ENCODE measurements around the gene ANKH. TPM values are rescaled to one million over a fixed set of nuclear protein-coding genes. Genes with fewer than 3 reads are reported as not detected.
"Not testable (repeated sequence)": the region's sequence is repeated elsewhere in the genome, so short reads cannot be mapped to it uniquely, and the experiment has no call there.

Gene ANKH
- total RNA-seq, 1 donor from 2014 or later = 10.3 TPM

DNA sequence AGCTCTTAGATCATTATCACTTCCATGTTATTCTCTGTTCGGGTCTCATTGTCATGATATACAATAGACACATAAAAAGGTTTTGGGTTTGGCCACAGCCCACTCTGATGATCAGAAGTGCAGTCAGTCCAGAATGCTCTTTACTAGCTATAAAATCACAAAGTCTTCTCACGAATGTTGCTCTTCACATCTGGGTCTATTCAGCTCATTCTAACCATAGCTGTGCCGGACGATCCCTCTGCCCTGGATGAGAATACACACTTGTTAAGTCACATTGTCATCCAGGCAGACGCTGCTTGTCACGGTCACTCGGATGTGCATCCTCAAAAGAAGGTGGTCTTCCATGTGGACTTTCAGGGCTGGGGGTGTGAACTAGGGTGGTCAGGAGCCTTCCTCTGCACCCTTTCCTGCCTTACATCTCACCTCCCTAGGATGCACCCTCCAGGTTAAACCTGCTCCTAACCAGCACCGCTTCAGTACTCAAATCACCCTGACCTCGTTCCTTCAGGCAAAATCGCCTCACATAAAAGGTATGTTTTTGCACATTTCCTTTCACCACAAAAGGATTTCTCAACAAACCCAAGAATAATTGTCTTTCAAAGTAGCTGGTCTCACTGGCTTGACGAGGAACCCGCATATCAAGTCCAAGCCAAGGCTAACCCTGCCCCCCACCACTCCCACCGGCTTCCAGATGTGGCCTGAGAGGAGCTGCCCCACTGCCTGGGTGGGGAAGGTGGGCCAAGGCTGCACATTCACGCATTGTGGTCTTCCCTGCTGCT, 21.9 kb downstream of the ANKH start:
- TF ChIP-seq, protein P1, sequence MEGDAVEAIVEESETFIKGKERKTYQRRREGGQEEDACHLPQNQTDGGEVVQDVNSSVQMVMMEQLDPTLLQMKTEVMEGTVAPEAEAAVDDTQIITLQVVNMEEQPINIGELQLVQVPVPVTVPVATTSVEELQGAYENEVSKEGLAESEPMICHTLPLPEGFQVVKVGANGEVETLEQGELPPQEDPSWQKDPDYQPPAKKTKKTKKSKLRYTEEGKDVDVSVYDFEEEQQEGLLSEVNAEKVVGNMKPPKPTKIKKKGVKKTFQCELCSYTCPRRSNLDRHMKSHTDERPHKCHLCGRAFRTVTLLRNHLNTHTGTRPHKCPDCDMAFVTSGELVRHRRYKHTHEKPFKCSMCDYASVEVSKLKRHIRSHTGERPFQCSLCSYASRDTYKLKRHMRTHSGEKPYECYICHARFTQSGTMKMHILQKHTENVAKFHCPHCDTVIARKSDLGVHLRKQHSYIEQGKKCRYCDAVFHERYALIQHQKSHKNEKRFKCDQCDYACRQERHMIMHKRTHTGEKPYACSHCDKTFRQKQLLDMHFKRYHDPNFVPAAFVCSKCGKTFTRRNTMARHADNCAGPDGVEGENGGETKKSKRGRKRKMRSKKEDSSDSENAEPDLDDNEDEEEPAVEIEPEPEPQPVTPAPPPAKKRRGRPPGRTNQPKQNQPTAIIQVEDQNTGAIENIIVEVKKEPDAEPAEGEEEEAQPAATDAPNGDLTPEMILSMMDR (conservative IDR thresholded peaks at IDR 0.05; ENCODE audit: low read depth, low read length) = no peak
- DNase-seq (ENCODE audit: low read depth) = no peak

DNA sequence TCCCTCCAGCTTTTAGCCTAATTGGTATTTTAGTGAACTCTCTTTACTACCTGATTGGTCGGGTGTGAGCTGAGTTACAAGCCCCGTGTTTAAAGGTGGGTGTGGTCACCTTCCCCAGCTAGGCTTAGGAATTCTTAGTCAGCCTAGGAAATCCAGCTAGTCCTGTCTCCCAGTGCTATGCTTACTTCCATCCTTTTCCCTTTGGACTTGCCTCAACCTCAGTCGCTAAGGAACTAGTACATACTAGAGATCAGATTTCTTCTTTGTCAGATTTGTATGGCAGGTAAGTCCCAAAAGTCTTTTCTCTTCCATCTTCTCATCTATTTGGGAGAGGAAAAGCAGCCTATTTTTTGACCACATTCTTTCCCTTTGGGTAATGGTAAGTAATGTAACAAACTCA, 22.6 kb downstream of the ANKH start:
- H3K4me3 ChIP-seq (ENCODE audit: low read depth, low read length); DNase-seq (ENCODE audit: low read depth): not testable (repeated sequence)

More for the DNA sequence above, 21.9 kb downstream of the ANKH start:
- no peak overlapping the region for H3K4me3 ChIP-seq (ENCODE audit: low read depth, low read length)

DNA sequence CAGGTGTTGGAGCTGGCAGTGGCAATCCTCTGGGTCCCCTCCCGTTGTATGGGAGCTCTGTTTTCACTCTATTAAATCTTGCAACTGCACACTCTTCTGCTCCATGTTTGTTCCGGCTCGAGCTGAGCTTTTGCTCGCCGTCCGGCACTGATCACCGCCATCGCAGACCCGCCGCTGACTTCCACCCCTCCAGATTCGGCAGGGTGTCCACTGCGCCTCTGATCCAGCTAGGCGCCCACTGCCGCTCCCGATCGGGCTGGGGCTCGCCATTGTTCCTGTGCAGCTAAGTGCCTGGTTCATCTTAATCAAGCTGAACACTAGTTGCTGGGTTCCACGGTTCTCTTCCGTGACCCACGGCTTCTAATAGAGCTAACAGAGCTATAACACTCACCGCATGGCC, 23.2 kb downstream of the ANKH start:
- DNase-seq (ENCODE audit: low read depth) = no peak
- TF ChIP-seq, protein P1 (conservative IDR thresholded peaks at IDR 0.05; ENCODE audit: low read depth, low read length) = no peak
- no peak overlapping the region for H3K4me3 ChIP-seq (ENCODE audit: low read depth, low read length)

DNA sequence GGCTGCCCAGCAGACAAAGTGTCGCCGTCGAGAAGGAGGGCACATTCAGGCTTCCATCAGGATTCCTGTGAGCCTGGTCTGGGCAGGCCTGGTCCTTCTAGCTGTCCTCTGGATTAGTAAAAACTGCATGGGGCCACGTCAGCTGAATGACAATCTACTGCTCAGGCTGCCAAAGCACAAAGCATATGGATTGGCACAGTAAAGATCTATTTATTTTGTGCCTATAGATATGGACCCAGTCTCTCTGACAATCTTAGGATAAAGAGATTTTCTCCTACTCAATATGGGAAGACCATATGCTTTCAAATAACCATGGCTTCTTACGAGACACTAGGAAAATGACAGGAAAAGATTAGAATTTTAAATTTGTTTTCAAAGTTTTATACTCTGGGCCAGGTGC, 24.1 kb downstream of the ANKH start:
- DNase-seq (ENCODE audit: low read depth) = no peak
- TF ChIP-seq, protein P1 (conservative IDR thresholded peaks at IDR 0.05; ENCODE audit: low read depth, low read length) = no peak
- no peak overlapping the region for H3K4me3 ChIP-seq (ENCODE audit: low read depth, low read length)

DNA sequence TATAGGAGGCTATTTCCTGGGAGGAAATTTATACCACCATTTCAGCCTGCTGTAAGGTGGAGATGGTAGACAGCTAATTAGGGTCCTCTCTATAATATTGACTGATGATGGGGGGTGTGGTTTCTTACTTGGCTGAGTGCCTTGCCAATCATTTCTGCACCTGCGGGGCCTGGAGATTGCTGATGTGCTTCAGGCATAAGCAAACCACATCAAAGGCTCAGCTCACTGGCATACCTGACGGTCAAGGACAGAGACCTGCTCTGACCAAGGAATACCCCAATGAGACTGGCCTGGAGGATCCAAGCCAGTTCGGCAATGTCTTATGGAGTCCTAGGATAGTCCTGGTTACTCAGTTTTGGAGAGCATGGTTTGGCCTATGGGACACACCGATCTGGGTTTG, 29.5 kb downstream of the ANKH start:
- no peak overlapping the region for H3K4me3 ChIP-seq (ENCODE audit: low read depth, low read length)
- no peak for DNase-seq (ENCODE audit: low read depth)
- TF ChIP-seq, protein P1 (conservative IDR thresholded peaks at IDR 0.05; ENCODE audit: low read depth, low read length) = no peak

DNA sequence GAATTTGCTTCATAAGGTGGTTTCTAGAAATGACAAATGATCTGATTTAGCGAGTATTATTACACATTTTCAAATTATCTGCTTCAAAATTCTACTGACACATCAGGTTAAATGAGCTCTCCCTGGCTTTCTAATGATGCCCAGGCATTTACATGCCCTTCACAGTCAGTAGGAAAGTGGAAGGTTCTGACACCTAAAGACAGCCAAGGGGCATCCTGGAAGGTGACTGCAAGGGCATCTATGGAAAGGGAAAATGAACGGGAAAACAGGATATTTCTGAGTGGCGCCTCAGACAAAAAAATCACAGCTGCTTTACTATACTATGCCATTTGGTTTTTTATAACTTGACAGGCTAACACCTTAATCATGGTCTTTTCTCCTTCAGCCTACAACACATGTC, 31.0 kb downstream of the ANKH start:
- no peak overlapping the region for H3K4me3 ChIP-seq (ENCODE audit: low read depth, low read length)
- no peak for DNase-seq (ENCODE audit: low read depth)
- TF ChIP-seq, protein P1 (conservative IDR thresholded peaks at IDR 0.05; ENCODE audit: low read depth, low read length) = no peak

DNA sequence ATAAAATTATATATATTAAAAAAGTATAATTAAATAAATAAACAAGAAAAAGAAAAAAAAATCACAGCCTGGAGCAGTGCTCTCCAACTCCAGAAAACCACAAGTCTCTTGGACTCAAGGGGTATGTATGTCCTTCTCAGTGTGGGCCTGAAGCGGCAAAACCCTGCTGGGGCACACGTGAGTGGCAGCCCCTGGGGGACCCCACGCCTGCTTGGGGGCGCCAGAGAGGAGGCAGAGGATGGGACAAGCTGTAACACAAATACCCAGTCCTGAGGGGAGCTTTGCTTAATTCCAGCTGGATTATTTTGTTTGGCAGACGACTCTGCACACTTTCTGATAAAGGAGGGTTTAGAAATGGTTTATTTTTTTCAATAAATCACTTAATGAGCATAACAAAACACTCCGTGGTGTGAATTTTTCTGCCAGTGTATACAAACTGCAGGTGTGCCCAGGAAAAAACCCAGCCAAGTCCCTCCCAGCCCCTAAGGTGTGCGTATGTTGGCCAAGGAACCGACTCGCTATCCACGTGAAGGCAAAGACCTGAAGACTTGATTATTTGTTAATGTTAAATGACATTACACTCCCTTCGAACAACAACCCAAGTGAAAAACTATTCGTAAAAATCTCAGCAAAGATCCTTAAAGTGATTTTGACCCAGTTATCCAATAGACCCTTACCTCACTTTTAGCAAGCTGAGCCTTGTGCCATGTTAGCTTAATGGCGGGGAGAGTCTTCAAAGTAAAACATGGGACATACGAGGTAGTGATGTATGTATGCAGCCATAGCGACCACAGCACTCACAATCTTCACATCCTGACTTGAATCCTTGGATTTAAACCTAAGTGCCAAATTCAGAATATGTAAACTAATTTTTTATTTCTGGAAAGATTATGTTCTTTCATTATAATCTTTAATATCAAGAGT, 32.9 kb downstream of the ANKH start:
- TF ChIP-seq, protein P1 (conservative IDR thresholded peaks at IDR 0.05; ENCODE audit: low read depth, low read length) = no peak
- H3K4me3 ChIP-seq (ENCODE audit: low read depth, low read length) = no peak overlapping the region
- DNase-seq (ENCODE audit: low read depth) = no peak

DNA sequence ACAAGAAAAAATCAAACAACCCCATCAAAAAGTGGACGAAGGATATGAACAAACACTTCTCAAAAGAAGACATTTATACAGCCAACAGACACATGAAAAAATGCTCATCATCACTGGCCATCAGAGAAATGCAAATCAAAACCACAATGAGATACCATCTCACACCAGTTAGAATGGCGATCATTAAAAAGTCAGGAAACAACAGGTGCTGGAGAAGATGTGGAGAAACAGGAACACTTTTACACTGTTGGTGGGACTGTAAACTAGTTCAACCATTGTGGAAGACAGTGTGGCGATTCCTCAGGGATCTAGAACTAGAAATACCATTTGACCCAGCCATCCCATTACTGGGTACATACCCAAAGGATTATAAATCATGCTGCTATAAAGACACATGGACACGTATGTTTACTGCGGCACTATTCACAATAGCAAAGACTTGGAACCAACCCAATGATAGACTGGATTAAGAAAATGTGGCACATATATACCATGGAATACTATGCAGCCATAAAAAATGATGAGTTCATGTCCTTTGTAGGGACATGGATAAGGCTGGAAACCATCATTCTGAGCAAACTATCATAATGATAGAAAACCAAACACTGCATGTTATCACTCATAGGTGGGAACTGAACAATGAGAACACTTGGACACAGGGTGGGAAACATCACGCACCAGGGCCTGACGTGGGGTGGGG, 34.0 kb downstream of the ANKH start:
- H3K4me3 ChIP-seq (ENCODE audit: low read depth, low read length); DNase-seq (ENCODE audit: low read depth): not testable (repeated sequence)

Data from epithelial cell of proximal tubule (primary cell).